ENCODE data around the gene U2AF1L4.

U2AF1L4 gene

DNA sequence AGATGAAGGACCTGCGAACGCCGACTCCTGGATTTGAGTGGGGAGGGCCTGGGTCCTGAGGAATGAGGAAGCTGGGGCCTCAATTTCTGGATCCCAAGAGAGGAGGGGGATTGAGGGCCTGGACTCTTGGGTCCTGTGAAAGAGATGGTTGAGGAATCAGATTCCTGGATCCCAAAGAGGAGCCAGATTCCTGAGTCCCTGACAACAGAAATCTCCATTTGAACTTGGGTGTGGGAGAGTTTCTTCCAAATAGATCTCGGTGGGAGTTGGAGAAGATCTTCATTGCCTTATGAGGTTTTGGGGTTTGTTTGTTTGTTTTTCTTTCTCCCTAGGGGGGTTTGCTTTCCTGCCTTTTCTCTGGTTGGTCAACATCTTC is 857 bp upstream of the U2AF1L4 start:
- CTCF ChIA-PET, result interaction anchor here (0.5 to 4.9 kb wide), 7 partner anchors 9 to 440 kb away, joined by 3 to 37 read pairs (median 5); no protein-coding TSS in a partner anchor
- peak overlapping the region; percentile 95 for H3K27ac ChIP-seq (ENCODE audit: extremely low read depth, low read depth, low read length)

DNA sequence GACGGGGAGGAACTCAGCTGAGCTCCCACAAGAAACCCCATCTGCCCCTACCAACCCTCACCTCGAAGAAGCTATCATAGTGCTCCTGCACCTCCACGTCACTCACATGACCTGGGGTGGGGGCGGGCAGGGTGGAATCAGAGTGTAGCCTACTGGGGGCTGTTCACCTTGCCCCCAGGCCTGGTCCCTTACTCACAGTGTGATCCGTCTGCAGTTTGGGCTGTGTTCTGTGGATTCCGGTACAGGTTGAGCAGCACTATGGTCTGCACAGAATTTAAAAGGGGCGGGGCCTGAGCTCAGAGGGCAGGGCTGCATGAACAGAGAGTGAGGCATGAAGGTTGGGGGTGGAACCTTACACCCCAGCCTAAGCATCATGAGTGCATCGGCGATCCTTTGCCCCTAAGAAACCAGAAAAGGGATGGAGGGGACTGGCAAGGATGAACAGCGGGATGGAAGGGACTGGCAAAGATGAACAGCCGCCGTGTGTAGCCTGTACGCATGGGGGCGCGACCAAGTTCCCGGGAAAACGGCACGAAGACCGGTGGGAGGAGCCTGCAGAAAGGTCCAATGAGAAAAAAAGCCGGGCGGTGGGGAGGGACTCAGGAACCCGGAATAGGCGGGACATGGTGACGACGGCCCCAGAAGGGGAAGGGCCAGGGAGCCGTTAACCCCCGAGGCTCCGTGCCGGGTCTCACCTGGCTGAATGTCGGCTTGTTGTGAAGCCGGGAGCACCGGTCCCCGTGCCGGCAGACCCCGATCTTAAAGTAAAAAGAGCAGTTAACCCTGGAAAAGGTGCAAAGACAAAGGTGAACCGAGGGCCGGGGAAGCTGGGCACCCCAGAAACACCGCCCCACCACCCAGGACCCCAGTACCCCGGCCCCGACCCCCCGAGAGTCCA is 539 bp downstream of the U2AF1L4 start:
- Histone ChIP-seq H3K9me3 (ENCODE audit: control insufficient read depth, insufficient read depth, low read depth, low read length) (no peaks in the 10 kb centered on the region; the same call in none of the 2 replicates), H3K27ac (ENCODE audit: extremely low read depth, low read depth, low read length) (peak overlapping the region; percentile 95), H3K4me3 (ENCODE audit: low read depth, low read length) (peak overlapping the region; percentile 65), H3K4me1 (ENCODE audit: control insufficient read depth, insufficient read depth, low read length) (peaks cover 40% of the 10 kb centered on the region), H3K36me3 (ENCODE audit: control insufficient read depth in 2 of 2, insufficient read depth in 1 of 2, low read length in 2 of 2) (peaks cover 13 to 38% of the 10 kb centered on the region in 2 experiments)
- ChIA-PET CTCF (interaction anchor here (0.5 to 4.9 kb wide), 15 partner anchors 8 to 234 kb away, joined by 3 to 37 read pairs (median 4); partner anchors contain the start of gene COX6B1), POLR2A (interaction anchor here (0.6 to 2.9 kb wide), 33 partner anchors 7 to 317 kb away, joined by 3 to 34 read pairs (median 5); partner anchors contain the start of genes ALKBH6, APLP1, COX6B1 and HAUS5)
- TF ChIP-seq ZBTB48 (tag by site-specific recombination; IDR thresholded peaks at IDR 0.05) (peak; percentile 92), ZNF146 (tag by site-specific recombination; IDR thresholded peaks at IDR 0.05) (peak; percentile 32; the same call in 1 of the 2 replicates), ZNF335 (tag by site-specific recombination; conservative IDR thresholded peaks at IDR 0.05) (peak; percentile 94), ZNF2 (tag by site-specific recombination; IDR thresholded peaks at IDR 0.05) (peak; percentile 86; the same call in 1 of the 2 replicates), ZNF366 (tag by site-specific recombination; conservative IDR thresholded peaks at IDR 0.05) (peak; percentile 70), ZNF394 (tag by site-specific recombination; IDR thresholded peaks at IDR 0.05; ENCODE audit: borderline replicate concordance) (peak; percentile 52; the same call in 1 of the 2 replicates), BCL11B (tag by site-specific recombination; IDR thresholded peaks at IDR 0.05; ENCODE audit: low read depth) (peak; percentile 73; the same call in 1 of the 2 replicates), ZNF48 (tag by site-specific recombination; IDR thresholded peaks at IDR 0.05) (no peak), SP2 (tag by site-specific recombination; IDR thresholded peaks at IDR 0.05) (peak; percentile 99), SETDB1 (IDR thresholded peaks at IDR 0.05; ENCODE audit: insufficient read length, low read length) (no peak), ZBTB21 (tag by site-specific recombination; IDR thresholded peaks at IDR 0.05) (no peak), ZNF501 (tag by site-specific recombination; IDR thresholded peaks at IDR 0.05) (peak; percentile 47; the same call in 1 of the 2 replicates), SP7 (tag by site-specific recombination; IDR thresholded peaks at IDR 0.05) (peak; percentile 73), KLF9 (tag by site-specific recombination; IDR thresholded peaks at IDR 0.05; ENCODE audit: low read depth) (peak; percentile 92)
- TF ChIP-seq, protein P1, sequence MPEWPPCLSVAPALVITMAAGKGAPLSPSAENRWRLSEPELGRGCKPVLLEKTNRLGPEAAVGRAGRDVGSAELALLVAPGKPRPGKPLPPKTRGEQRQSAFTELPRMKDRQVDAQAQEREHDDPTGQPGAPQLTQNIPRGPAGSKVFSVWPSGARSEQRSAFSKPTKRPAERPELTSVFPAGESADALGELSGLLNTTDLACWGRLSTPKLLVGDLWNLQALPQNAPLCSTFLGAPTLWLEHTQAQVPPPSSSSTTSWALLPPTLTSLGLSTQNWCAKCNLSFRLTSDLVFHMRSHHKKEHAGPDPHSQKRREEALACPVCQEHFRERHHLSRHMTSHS (tag by site-specific recombination; IDR thresholded peaks at IDR 0.05), result no peak
- TF ChIP-seq, protein P2, sequence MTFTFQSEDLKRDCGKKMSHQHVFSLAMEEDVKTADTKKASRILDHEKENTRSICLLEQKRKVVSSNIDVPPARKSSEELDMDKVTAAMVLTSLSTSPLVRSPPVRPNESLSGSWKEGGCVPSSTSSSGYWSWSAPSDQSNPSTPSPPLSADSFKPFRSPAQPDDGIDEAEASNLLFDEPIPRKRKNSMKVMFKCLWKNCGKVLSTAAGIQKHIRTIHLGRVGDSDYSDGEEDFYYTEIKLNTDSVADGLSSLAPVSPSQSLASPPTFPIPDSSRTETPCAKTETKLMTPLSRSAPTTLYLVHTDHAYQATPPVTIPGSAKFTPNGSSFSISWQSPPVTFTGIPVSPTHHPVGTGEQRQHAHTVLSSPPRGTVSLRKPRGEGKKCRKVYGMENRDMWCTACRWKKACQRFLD (tag by site-specific recombination; IDR thresholded peaks at IDR 0.05), result peak; percentile 83; the same call in 1 of the 2 replicates
- TF ChIP-seq, protein P3, sequence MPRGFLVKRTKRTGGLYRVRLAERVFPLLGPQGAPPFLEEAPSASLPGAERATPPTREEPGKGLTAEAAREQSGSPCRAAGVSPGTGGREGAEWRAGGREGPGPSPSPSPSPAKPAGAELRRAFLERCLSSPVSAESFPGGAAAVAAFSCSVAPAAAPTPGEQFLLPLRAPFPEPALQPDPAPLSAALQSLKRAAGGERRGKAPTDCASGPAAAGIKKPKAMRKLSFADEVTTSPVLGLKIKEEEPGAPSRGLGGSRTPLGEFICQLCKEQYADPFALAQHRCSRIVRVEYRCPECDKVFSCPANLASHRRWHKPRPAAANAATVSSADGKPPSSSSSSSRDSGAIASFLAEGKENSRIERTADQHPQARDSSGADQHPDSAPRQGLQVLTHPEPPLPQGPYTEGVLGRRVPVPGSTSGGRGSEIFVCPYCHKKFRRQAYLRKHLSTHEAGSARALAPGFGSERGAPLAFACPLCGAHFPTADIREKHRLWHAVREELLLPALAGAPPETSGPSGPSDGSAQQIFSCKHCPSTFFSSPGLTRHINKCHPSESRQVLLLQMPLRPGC (tag by site-specific recombination; IDR thresholded peaks at IDR 0.05), result 0 out of 2 replicates have a peak, but pooled peaks have one; percentile 65
- TF ChIP-seq, protein P4, sequence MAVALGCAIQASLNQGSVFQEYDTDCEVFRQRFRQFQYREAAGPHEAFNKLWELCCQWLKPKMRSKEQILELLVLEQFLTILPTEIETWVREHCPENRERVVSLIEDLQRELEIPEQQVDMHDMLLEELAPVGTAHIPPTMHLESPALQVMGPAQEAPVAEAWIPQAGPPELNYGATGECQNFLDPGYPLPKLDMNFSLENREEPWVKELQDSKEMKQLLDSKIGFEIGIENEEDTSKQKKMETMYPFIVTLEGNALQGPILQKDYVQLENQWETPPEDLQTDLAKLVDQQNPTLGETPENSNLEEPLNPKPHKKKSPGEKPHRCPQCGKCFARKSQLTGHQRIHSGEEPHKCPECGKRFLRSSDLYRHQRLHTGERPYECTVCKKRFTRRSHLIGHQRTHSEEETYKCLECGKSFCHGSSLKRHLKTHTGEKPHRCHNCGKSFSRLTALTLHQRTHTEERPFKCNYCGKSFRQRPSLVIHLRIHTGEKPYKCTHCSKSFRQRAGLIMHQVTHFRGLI (tag by site-specific recombination; IDR thresholded peaks at IDR 0.05), result no peak
- TF ChIP-seq, protein P5, sequence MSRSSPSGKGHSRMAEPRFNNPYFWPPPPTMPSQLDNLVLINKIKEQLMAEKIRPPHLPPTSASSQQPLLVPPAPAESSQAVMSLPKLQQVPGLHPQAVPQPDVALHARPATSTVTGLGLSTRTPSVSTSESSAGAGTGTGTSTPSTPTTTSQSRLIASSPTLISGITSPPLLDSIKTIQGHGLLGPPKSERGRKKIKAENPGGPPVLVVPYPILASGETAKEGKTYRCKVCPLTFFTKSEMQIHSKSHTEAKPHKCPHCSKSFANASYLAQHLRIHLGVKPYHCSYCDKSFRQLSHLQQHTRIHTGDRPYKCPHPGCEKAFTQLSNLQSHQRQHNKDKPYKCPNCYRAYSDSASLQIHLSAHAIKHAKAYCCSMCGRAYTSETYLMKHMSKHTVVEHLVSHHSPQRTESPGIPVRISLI (tag by site-specific recombination; IDR thresholded peaks at IDR 0.05), result no peak
- TF ChIP-seq, protein P6, sequence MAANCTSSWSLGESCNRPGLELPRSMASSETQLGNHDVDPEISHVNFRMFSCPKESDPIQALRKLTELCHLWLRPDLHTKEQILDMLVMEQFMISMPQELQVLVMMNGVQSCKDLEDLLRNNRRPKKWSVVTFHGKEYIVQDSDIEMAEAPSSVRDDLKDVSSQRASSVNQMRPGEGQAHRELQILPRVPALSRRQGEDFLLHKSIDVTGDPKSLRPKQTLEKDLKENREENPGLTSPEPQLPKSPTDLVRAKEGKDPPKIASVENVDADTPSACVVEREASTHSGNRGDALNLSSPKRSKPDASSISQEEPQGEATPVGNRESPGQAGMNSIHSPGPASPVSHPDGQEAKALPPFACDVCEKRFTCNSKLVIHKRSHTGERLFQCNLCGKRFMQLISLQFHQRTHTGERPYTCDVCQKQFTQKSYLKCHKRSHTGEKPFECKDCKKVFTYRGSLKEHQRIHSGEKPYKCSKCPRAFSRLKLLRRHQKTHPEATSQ (tag by site-specific recombination; IDR thresholded peaks at IDR 0.05), result peak; percentile 24; the same call in 1 of the 2 replicates
- TF ChIP-seq, protein P7, sequence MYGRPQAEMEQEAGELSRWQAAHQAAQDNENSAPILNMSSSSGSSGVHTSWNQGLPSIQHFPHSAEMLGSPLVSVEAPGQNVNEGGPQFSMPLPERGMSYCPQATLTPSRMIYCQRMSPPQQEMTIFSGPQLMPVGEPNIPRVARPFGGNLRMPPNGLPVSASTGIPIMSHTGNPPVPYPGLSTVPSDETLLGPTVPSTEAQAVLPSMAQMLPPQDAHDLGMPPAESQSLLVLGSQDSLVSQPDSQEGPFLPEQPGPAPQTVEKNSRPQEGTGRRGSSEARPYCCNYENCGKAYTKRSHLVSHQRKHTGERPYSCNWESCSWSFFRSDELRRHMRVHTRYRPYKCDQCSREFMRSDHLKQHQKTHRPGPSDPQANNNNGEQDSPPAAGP (tag by site-specific recombination; IDR thresholded peaks at IDR 0.05), result peak; percentile 73; the same call in 1 of the 2 replicates

More for the DNA sequence above, 857 bp upstream of the U2AF1L4 start:
- no peak for TF ChIP-seq ZNF843 (tag by site-specific recombination; IDR thresholded peaks at IDR 0.05)
- no peak for TF ChIP-seq ZNF138 (tag by site-specific recombination; IDR thresholded peaks at IDR 0.05; ENCODE audit: borderline replicate concordance)
- peak; percentile 96 for TF ChIP-seq ZNF335 (tag by site-specific recombination; conservative IDR thresholded peaks at IDR 0.05)
- TF ChIP-seq ZBTB17 (tag by site-specific recombination; IDR thresholded peaks at IDR 0.05), result peak; percentile 61
- TF ChIP-seq ZNF624 (tag by site-specific recombination; IDR thresholded peaks at IDR 0.05), result no peak
- Histone ChIP-seq H3K4me3 (ENCODE audit: low read depth, low read length) (peak overlapping the region; percentile 57), H3K9me3 (ENCODE audit: control insufficient read depth, insufficient read depth, low read depth, low read length) (no peaks in the 10 kb centered on the region; the same call in none of the 2 replicates), H3K4me1 (ENCODE audit: control insufficient read depth, insufficient read depth, low read length) (peaks cover 35% of the 10 kb centered on the region), H3K36me3 (ENCODE audit: control insufficient read depth in 2 of 2, insufficient read depth in 1 of 2, low read length in 2 of 2) (peaks cover 13 to 47% of the 10 kb centered on the region in 2 experiments)
- POLR2A ChIA-PET, result interaction anchor here (0.6 to 2.9 kb wide), 26 partner anchors 9 to 480 kb away, joined by 3 to 34 read pairs (median 6); partner anchors contain the start of genes ALKBH6, COX6B1, HAUS5 and HSPB6

Measured in HEK293 (cell line).